ENCODE measurements around the gene RAI1.

Gene RAI1

GRCh38 chr17:17826942-17827785, 145.9 kb downstream of the RAI1 start:
- DNase-seq, result no peak
- no peak for TF ChIP-seq GATA1 (IDR thresholded peaks at IDR 0.05; ENCODE audit: low read depth, low read length)
- TF ChIP-seq POLR2A (IDR thresholded peaks at IDR 0.05; ENCODE audit: low read length), result no peak

- DNase-seq, result no peak
- no peak for TF ChIP-seq POLR2A (IDR thresholded peaks at IDR 0.05; ENCODE audit: low read length)
These were observed 146.8 kb downstream of the RAI1 start for GRCh38 chr17:17827826-17828621.

GRCh38 chr17:17830269-17830567, 149.0 kb downstream of the RAI1 start:
- no peak for DNase-seq
- TF ChIP-seq POLR2A (IDR thresholded peaks at IDR 0.05; ENCODE audit: low read length) (no peak), GATA1 (IDR thresholded peaks at IDR 0.05; ENCODE audit: low read depth, low read length) (no peak)

GRCh38 chr17:17830740-17831207, 149.5 kb downstream of the RAI1 start:
- DNase-seq, result no peak
- TF ChIP-seq POLR2A (IDR thresholded peaks at IDR 0.05; ENCODE audit: low read length), result no peak
- no peak for TF ChIP-seq GATA1 (IDR thresholded peaks at IDR 0.05; ENCODE audit: low read depth, low read length)

GRCh38 chr17:17831208-17832031, 150.2 kb downstream of the RAI1 start:
- no peak for TF ChIP-seq POLR2A (IDR thresholded peaks at IDR 0.05; ENCODE audit: low read length)
- no peak for DNase-seq

- TF ChIP-seq POLR2A (IDR thresholded peaks at IDR 0.05; ENCODE audit: low read length) (no peak), GATA1 (IDR thresholded peaks at IDR 0.05; ENCODE audit: low read depth, low read length) (no peak)
- no peak for DNase-seq
These were observed 150.7 kb downstream of the RAI1 start for GRCh38 chr17:17832032-17832363.

- peak; percentile 71 to 72 for DNase-seq
- TF ChIP-seq GATA1 (IDR thresholded peaks at IDR 0.05; ENCODE audit: low read depth, low read length), result no peak
- no peak for TF ChIP-seq POLR2A (IDR thresholded peaks at IDR 0.05; ENCODE audit: low read length)
These were observed 152.6 kb downstream of the RAI1 start for GRCh38 chr17:17833658-17834357.

GRCh38 chr17:17834974-17835373, 153.7 kb downstream of the RAI1 start:
- DNase-seq, result no peak
- no peak for TF ChIP-seq POLR2A (IDR thresholded peaks at IDR 0.05; ENCODE audit: low read length)
- no peak for TF ChIP-seq GATA1 (IDR thresholded peaks at IDR 0.05; ENCODE audit: low read depth, low read length)

- TF ChIP-seq POLR2A (IDR thresholded peaks at IDR 0.05; ENCODE audit: low read length) (no peak), GATA1 (IDR thresholded peaks at IDR 0.05; ENCODE audit: low read depth, low read length) (no peak)
- peak; percentile 64 to 78 for DNase-seq
These were observed 154.4 kb downstream of the RAI1 start for GRCh38 chr17:17835415-17836249.

- TF ChIP-seq GATA1 (IDR thresholded peaks at IDR 0.05; ENCODE audit: low read depth, low read length) (no peak), POLR2A (IDR thresholded peaks at IDR 0.05; ENCODE audit: low read length) (peak; percentile 98)
- peak; percentile 98 to 99 for DNase-seq
These were observed 155.1 kb downstream of the RAI1 start for GRCh38 chr17:17836250-17836817.

GRCh38 chr17:17836818-17837379, 155.6 kb downstream of the RAI1 start, which contains the start of gene SREBF1:
Gene SREBF1, minus strand, starts transcription at chr17:17836986. Its CDS starts 169 bp downstream, at chr17:17836817.
- DNase-seq, result peak; percentile 86 to 92

GRCh38 chr17:17837380-17837821, 156.1 kb downstream of the RAI1 start:
- TF ChIP-seq POLR2A (IDR thresholded peaks at IDR 0.05; ENCODE audit: low read length) (no peak), GATA1 (IDR thresholded peaks at IDR 0.05; ENCODE audit: low read depth, low read length) (no peak)
- DNase-seq, result peak; percentile 86 to 89

More at GRCh38 chr17:17836818-17837379, 155.6 kb downstream of the RAI1 start, which contains the start of gene SREBF1:
- TF ChIP-seq POLR2A (IDR thresholded peaks at IDR 0.05; ENCODE audit: low read length) (peak; percentile 71), GATA1 (IDR thresholded peaks at IDR 0.05; ENCODE audit: low read depth, low read length) (no peak)

Data from erythroblast (primary cell).